GM19035 (cell line): Measurements from ENCODE around the gene ZNF723.
"Not testable (repeated sequence)": the region's sequence is repeated elsewhere in the genome, so short reads cannot be mapped to it uniquely, and the experiment has no call there.

Experiments used
- ATAC-seq: cut with Tn5 transposase; IDR thresholded peaks from one replicate; pipeline ENCODE4 v1.9.1; 2021; ENCODE audit not compliant: unreplicated experiment

Gene ZNF723

DNA sequence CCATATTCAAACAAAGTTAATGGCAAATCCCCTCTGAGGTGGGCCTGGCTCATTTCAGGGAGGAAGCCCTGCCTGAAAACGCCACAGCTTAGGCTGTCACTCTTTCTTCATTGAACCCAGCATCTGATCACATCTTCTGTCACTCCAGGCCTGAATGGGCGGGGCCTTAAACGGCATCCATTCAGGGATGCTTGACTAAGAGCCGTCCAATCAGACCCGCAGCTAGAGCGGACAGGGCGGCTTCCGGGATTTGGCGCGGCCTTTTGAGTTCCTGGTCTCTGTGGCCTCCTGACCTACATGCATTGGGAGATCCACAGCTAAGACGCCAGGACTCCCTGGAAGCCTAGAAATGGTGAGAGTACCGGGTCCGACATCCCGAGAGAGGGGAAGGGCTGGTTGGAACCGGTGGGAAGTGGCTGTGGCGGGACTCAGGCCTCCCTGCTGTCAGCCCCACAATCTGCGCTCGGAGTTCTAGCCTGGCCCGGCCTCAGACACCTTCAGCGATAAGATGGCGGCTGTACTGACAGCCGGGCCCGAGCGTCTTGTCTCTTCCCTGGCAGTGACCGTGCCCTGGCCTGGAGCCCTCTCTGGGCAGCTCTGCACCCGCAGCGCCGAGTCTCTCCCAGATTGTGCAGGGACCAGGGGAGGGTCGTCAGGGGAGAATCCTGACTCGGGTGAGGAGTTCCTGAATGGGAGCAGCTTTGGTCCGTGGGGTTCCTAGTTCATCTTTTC, at the start of gene ZNF723:
Gene ZNF723, plus strand, starts transcription at position 261 of the 732 bp plus-strand sequence. Its CDS starts 89 bp downstream, at position 350.
- ATAC-seq: no peak

DNA sequence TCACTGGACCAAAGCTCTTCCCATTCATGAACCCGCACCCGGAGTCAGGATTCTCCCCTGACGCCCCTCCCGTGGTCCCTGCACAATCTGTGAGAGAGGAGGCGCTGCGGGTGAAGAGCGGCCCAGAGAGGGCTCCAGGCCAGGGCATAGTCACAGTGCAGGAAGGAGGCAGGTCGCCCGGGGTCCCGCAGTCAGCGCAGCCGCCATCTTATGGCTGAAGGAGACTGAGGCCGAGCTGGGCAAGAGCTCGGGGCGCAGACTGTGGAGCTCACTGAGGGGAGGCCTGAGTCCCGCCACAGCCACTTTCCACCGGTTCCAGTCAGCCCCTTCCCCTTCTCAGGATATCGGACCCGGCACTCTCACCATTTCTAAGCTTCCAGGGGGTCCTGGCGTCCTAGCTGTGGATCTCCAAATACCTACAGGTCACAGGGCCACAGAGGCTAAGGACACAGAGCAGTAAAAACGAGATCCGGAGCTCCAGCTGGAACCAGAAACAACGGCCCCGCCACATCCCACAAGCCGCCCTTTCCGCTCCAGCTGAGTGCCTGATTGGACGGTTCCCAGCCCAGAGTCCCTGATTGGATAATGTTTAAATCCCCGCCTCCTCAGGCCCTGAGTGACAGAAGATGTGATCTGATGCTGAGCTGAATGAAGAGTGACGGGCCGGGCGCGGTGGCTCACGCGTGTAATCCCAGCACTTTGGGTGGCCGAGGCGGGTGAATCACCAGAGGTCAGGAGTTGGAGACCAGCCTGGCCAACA, 48.3 kb upstream of the ZNF723 start, which contains the start of gene ZNF99:
Gene ZNF99, minus strand, starts transcription at position 501 of the 760 bp plus-strand sequence. Its CDS starts 135 bp downstream, at position 366.
- no peak for ATAC-seq

DNA sequence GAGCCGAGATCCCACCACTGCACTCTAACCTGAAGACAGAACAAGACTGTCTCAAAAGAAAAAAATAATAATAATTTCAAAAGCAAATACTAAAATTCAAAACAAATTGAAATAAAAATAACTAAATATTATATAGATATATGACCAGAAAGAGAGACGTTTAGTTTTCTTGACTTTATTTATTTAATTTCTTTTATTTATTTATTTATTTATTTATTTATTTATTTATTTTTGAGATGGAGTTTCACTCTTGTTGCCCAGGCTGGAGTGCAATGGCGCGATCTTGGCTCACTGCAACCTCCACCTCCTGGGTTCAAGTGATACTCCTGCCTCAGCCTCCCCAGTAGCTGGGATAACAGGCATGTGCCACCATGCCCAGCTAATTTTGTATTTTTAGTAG, 39.2 kb upstream of the ZNF723 start:
- ATAC-seq: not testable (repeated sequence)

DNA sequence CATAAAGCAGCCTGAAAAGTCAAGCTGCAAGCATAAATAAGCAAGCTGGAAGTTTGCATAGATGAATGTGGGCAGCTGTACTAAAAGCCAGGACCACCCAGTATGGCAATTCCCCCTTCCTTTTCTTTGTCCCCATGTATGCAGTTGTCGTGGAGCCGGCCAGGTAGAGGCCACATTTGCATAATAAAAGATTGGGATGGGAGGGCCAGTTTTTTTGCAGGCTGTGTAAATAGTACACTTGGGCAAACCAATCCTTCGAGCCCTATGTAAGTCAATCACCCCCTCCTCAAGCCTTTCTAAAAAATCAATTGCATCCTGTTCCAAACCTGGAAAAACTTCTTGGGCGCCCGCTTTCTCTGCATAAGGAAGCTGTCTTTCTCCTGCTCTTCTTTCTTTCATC, 35.1 kb upstream of the ZNF723 start:
- ATAC-seq: no peak

DNA sequence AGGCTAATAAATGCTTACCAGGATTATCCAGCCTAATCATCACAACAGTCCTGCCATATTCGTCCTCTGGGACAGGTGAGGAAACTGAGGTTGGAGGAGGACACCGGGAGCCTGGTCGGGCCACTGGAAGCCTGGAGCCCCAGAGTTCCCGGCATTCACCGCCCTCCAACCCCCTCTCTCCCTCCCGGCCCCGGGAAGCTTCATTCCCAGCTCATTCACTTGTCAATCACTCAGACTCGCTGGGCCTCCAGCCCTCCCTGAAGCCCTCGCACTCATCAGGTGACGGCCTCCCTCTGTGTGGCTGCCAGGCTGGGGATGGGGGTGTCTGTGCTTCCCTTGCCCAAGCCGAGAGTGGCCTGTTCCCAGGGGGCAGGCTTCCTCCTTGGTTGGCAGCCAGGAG, 25.7 kb upstream of the ZNF723 start:
- ATAC-seq: no peak

DNA sequence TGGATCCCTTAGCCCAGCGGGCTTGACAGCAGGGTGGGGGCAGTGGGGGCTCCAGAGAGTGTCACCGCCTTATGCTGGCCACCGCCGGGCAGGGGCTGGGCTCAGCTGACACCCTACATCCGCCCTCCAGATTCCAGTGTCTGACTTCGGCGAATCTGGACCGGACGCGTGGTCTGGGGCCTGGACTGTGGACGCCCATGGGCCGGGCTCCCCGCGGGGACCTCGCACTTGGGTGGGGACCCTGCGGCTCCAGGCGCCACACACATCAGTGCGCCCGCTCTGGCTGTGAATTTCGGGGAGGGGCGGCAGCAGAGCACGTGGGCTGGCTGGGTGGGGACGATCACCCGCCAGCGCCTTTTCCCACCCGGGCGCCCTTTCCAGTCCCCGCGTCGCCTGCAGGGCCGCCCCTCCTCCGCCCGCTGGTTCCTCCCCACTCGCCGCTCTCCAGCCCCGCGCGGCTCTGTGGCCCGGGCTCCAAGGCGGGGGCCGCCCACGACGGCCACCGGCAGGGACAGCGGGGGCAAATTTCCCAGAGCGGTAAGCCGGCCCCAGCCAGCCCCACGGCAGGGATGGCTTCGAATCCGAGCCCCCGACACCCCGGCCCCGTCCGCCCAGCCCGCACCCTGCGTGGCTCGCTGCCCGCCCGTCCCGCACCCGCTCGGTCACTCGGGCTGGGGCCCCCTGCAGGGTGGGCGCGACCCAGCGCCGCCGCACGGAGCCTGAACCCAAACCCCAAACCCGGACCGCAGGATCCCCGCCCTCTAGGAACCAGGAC, 24.8 kb upstream of the ZNF723 start:
- ATAC-seq: no peak

DNA sequence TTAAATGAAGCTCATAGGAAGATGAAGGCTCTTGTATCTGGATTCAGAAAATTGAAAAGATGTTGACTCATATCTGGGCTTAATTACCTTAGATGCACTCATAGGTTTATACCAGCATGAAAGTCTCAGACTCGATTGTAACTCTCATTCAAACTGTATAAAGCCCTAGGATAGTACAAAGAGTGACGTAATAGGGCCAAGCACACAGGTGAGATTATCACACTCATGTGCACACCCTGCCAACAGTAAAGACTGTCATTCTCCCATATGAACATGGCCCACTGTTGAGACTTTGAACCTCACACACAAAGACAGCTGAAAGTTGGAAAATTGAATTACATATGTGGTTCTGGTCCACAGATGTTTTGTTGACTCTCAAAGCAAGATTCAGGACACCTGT, 18.0 kb upstream of the ZNF723 start:
- no peak for ATAC-seq

DNA sequence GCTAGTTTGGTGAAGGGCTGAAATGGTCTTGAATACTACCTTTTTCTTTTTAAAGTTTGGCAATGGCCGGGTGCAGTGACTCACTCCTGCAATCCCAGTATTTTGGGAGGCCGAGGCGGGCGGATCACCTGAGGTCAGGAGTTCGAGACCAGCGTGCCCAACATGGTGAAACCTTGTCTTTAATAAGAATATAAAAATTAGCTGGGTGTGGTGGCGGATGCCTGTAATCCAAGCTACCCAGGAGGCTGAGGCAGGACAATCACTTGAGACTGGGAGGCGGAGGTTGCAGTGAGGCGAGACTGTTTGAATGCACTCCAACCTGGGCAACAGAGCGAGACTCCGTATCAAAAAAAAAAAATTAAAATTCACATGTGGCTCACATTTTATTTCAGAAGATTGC, 880 bp upstream of the ZNF723 start:
- no peak for ATAC-seq

DNA sequence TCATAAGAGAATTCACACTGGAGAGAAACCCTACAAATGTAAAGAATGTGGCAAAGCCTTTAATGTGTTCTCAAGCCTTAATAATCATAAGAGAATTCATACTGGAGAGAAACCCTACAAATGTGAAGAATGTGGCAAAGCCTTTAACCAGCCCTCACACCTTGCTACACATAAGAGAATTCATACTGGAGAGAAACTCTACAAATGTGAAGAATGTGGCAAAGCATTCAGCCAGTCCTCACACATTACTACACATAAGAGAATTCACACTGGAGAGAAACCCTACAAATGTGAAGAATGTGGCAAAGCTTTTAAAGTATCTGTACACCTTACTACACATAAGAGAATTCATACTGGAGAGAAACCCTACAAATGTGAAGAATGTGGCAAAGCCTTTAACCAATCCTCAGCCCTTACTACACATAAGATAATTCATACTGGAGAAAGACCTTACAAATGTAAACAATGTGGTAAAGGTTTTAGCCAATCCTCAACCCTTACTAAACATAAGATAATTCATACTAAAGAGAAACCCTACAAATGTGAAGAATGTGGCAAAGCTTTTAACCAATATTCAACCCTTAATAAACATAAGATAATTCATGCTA, 25.7 kb downstream of the ZNF723 start:
- ATAC-seq: not testable (repeated sequence)

DNA sequence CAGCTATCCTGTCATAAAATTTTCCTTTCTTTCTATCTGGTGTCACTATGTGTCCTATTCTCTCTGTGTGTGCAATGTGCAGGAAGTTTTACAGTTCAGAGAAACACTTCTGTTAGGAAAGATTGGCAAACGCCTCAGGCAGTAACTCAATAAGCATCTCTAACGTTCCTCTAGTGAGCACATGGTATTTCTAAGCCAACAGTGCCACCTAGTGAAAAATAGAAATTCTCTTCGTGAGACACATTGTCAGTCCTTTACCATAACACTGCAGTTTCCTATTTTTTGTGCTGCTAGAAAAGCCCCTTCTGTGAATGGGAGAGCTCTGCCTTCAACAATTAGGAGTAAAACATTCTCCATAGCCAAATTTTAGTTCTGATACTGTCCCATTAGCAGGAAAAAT, 50.7 kb downstream of the ZNF723 start:
- ATAC-seq: no peak

DNA sequence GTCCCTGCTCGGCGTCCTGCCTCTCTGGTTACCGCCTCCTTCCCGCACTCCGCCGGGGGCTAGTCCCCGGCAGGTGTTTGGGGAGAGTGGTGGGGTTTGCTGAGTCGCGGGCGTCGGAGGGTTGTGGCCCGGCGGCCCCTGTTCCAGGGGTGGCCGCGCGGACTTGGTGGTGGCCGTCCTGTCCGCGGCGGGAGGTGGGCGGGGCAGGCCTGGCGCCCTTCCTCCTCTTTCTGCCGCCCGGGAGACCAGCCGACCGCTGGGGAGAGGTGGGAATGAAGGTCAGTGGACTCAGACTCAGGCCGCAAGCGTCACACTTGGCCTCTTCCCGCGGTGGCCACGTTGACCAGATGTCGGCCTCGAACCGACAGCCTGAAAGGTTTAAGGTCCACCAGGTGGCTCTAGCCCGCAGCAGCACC, 61.8 kb downstream of the ZNF723 start:
- no peak for ATAC-seq

DNA sequence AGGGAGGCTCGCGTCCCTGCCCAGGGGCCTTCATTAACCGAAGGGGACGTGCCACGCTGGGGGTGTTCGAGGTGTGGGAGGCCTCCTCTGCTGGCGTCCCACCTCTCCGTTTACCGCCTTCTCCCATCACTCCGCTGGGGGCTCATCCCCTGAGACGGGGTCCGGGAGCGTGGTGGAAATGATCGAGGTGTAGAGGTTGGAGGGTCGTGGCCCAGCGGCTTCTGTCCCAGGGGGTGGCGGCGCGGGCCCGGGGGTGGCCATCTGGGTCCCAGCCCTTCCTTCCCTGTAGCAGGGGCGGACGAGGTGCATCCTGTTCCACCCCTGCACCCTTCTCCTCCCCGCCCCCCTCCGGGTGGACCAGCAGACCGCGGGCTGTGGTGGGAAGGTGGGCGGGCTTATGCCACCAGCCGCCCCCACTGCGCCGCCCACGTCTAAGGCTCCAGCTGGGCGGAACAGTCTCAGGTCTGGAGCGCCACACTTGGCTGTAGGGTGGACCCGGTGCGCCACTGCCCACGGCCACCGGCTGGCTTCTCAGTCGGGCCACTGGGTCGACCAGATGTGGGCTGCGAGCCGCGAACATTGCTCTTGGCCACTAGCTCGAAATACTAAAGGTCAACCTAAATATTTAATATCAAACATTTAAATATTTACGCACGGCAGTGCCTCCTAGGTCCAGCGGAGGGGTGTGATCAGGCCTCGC, 69.5 kb downstream of the ZNF723 start:
- no peak for ATAC-seq
